ENCODE results near the gene DIP2C. TPM values are rescaled to one million over a fixed set of nuclear protein-coding genes. Genes with fewer than 3 reads are reported as not detected.

The DIP2C gene
- polyA plus RNA-seq, 3 donors, result 0.11 TPM; not detected in 2

DNA sequence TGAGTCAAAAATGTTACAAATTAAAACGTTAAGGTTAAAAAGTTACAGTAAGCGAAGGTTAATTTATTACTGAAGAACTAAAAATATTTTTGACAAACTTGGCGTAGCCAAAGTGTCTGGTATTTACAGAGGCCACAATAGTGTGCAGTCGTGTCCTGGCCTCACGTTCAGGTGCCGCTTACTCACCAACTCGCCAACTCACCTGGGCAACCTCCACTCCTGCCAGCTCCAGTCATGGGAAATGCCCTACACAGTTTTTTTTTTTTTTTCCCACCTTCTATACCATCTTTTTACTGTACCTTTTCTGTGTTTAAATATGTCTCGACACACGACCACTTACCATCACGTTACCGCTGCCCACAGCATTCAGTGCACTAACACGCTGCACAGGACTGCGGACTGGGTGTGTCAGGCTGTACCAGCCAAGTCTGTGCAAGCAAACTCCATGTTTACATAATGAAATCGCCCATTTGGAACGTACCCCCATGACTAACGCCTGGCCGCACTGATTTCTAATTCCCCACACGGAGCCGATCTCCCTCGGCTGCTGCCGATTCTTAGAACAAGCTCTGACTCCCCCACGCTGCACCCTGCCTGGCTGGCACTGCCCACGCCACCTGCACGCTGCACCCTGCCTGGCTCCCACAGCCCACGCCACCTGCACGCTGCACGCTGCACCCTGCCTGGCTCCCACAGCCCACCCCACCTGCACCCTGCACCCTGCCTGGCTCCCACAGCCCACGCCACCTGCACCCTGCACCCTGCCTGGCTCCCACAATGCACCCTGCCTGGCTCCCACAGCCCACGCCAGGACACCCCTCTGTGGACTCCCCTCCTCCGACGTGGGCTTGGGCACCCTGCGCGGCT lies 351.1 kb downstream of the DIP2C start:
- H2AFZ ChIP-seq (ENCODE audit: insufficient read depth, low read depth, low read length, poor library complexity, severe bottlenecking), result no peak overlapping the region
- H3K4me3 ChIP-seq (replicated peaks in 1 of 3; ENCODE audit: low read depth in 2 of 3, low read length in 3 of 3), result no peak overlapping the region
- WGBS (ENCODE audit: insufficient coverage), result 93% methylated on average over 29 of the region's 33 CpGs
- no peaks in the 10 kb centered on the region for H3K4me1 ChIP-seq (ENCODE audit: control insufficient read depth in 1 of 2, insufficient read depth in 2 of 2, low read length in 2 of 2)
- Mint-ChIP-seq H3K4me3 (no peak overlapping the region), H3K9me3 (peaks cover 0 to 10% (median 2%) of the 10 kb centered on the region in 7 donors), H3K4me1 (no peaks in the 10 kb centered on the region), H3K27ac (no peak overlapping the region), H3K27me3 (ENCODE audit: low read depth in 3 of 3) (peaks cover 1 to 6% (median 5%) of the 10 kb centered on the region in 3 donors), H3K36me3 (no peaks in the 10 kb centered on the region)
- no peaks in the 10 kb centered on the region for H3K27me3 ChIP-seq (ENCODE audit: control insufficient read depth in 2 of 2, insufficient read depth in 2 of 2, low read length in 2 of 2)
- no peaks in the 10 kb centered on the region for H3K79me2 ChIP-seq (ENCODE audit: insufficient read depth, low read length)
- intact Hi-C loops (cut with micrococcal nuclease), result no loop called here
- no peak for DNase-seq
- H3K9ac ChIP-seq (ENCODE audit: insufficient read depth, low read length, poor library complexity, severe bottlenecking), result no peak overlapping the region
- H3K36me3 ChIP-seq (replicated peaks in 1 of 2; ENCODE audit: control insufficient read depth in 1 of 2, insufficient read depth in 2 of 2, low read length in 2 of 2), result no peaks in the 10 kb centered on the region
- H3K4me2 ChIP-seq (replicated peaks; ENCODE audit: extremely low read depth, low read length, poor library complexity, severe bottlenecking), result no peak overlapping the region
- no peak overlapping the region for H3K27ac ChIP-seq (ENCODE audit: low read depth in 1 of 2, low read length in 2 of 2)
- peaks cover 0 to 5% of the 10 kb centered on the region in 2 donors for H3K9me3 ChIP-seq (replicated peaks in 1 of 2; ENCODE audit: control insufficient read depth in 1 of 2, insufficient read depth in 1 of 2, low read length in 2 of 2)
- no peaks in the 10 kb centered on the region for H4K20me1 ChIP-seq (ENCODE audit: insufficient read depth, low read length)
- TF ChIP-seq, protein P1, sequence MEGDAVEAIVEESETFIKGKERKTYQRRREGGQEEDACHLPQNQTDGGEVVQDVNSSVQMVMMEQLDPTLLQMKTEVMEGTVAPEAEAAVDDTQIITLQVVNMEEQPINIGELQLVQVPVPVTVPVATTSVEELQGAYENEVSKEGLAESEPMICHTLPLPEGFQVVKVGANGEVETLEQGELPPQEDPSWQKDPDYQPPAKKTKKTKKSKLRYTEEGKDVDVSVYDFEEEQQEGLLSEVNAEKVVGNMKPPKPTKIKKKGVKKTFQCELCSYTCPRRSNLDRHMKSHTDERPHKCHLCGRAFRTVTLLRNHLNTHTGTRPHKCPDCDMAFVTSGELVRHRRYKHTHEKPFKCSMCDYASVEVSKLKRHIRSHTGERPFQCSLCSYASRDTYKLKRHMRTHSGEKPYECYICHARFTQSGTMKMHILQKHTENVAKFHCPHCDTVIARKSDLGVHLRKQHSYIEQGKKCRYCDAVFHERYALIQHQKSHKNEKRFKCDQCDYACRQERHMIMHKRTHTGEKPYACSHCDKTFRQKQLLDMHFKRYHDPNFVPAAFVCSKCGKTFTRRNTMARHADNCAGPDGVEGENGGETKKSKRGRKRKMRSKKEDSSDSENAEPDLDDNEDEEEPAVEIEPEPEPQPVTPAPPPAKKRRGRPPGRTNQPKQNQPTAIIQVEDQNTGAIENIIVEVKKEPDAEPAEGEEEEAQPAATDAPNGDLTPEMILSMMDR (IDR thresholded peaks at IDR 0.05), result no peak

DNA sequence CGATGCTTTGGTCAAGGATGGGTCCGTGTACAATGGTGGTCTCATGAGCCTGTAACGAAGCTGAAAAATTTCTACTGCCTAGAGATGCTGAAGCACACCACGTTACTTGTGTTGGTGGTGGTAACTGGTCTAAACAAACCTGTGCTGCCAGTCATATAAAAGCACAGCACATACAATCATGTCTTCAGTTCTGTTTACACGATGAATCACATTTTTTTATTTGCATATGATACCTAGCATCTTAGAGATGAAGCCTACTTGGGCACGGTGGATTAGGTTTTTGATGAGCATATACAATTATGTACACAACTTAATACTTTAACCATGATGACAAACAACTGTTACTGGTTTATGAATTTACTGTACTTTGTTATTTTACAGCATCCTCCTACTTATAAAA lies 353.2 kb downstream of the DIP2C start:
- peaks cover 0 to 5% of the 10 kb centered on the region in 2 donors for H3K9me3 ChIP-seq (replicated peaks in 1 of 2; ENCODE audit: control insufficient read depth in 1 of 2, insufficient read depth in 1 of 2, low read length in 2 of 2)
- H3K27me3 ChIP-seq (ENCODE audit: control insufficient read depth in 2 of 2, insufficient read depth in 2 of 2, low read length in 2 of 2), result no peaks in the 10 kb centered on the region
- H4K20me1 ChIP-seq (ENCODE audit: insufficient read depth, low read length), result no peaks in the 10 kb centered on the region
- no peaks in the 10 kb centered on the region for H3K4me1 Mint-ChIP-seq
- H3K4me1 ChIP-seq (ENCODE audit: control insufficient read depth in 1 of 2, insufficient read depth in 2 of 2, low read length in 2 of 2), result no peaks in the 10 kb centered on the region
- H3K4me3 ChIP-seq (replicated peaks in 1 of 3; ENCODE audit: low read depth in 2 of 3, low read length in 3 of 3), result no peak overlapping the region
- DNase-seq, result no peak
- H3K4me3 Mint-ChIP-seq, result no peak overlapping the region
- H3K79me2 ChIP-seq (ENCODE audit: insufficient read depth, low read length), result no peaks in the 10 kb centered on the region
- H3K4me2 ChIP-seq (replicated peaks; ENCODE audit: extremely low read depth, low read length, poor library complexity, severe bottlenecking), result no peak overlapping the region
- H3K9me3 Mint-ChIP-seq, result peaks cover 0 to 10% (median 2%) of the 10 kb centered on the region in 7 donors
- H3K36me3 ChIP-seq (replicated peaks in 1 of 2; ENCODE audit: control insufficient read depth in 1 of 2, insufficient read depth in 2 of 2, low read length in 2 of 2), result no peaks in the 10 kb centered on the region
- no peak overlapping the region for H2AFZ ChIP-seq (ENCODE audit: insufficient read depth, low read depth, low read length, poor library complexity, severe bottlenecking)
- peaks cover 1 to 6% (median 4%) of the 10 kb centered on the region in 3 donors for H3K27me3 Mint-ChIP-seq (ENCODE audit: low read depth in 3 of 3)
- WGBS (ENCODE audit: insufficient coverage), result no CpG with 5 or more reads among the region's 6 CpGs
- no peak overlapping the region for H3K27ac Mint-ChIP-seq
- TF ChIP-seq, protein P1 (IDR thresholded peaks at IDR 0.05), result no peak
- no peaks in the 10 kb centered on the region for H3K36me3 Mint-ChIP-seq
- intact Hi-C loops (cut with micrococcal nuclease), result no loop called here
- H3K9ac ChIP-seq (ENCODE audit: insufficient read depth, low read length, poor library complexity, severe bottlenecking), result no peak overlapping the region
- H3K27ac ChIP-seq (ENCODE audit: low read depth in 1 of 2, low read length in 2 of 2), result no peak overlapping the region

Data from CD14-positive monocyte (primary cell).